ENCODE data around the gene BCAT1.
A peak's percentile ranks its signal among the peaks of the same experiment; 100 is the strongest.

- TF ChIP-seq, protein P1, sequence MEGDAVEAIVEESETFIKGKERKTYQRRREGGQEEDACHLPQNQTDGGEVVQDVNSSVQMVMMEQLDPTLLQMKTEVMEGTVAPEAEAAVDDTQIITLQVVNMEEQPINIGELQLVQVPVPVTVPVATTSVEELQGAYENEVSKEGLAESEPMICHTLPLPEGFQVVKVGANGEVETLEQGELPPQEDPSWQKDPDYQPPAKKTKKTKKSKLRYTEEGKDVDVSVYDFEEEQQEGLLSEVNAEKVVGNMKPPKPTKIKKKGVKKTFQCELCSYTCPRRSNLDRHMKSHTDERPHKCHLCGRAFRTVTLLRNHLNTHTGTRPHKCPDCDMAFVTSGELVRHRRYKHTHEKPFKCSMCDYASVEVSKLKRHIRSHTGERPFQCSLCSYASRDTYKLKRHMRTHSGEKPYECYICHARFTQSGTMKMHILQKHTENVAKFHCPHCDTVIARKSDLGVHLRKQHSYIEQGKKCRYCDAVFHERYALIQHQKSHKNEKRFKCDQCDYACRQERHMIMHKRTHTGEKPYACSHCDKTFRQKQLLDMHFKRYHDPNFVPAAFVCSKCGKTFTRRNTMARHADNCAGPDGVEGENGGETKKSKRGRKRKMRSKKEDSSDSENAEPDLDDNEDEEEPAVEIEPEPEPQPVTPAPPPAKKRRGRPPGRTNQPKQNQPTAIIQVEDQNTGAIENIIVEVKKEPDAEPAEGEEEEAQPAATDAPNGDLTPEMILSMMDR (IDR thresholded peaks at IDR 0.05; ENCODE audit: borderline replicate concordance, extremely low read depth, low read length, poor library complexity, severe bottlenecking) = peak; percentile 48
- no peak for TF ChIP-seq EZH2 (IDR thresholded peaks at IDR 0.05; ENCODE audit: borderline replicate concordance, low read depth, low read length, severe bottlenecking)
Measured at GRCh38 chr12:24795699-24796347, 153.1 kb downstream of the BCAT1 start.

All from DND-41 (cell line).